ENCODE data around the gene ECM1. TPM values are rescaled to one million over a fixed set of nuclear protein-coding genes. Genes with fewer than 3 reads are reported as not detected.
A peak's percentile ranks its signal among the peaks of the same experiment; 100 is the strongest.

Gene ECM1
- total RNA-seq, 1 experiment from 2014 or later, result 10.3 TPM

- Histone ChIP-seq H3K4me1 (replicated peaks; ENCODE audit: insufficient read depth) (peaks cover 2% of the 10 kb centered on the region), H4K20me1 (ENCODE audit: insufficient read depth) (no peaks in the 10 kb centered on the region), H3K4me3 (no peak overlapping the region), H3K4me2 (no peak overlapping the region), H3K9me3 (ENCODE audit: insufficient read depth, low read depth) (no peaks in the 10 kb centered on the region), H3K36me3 (ENCODE audit: low read depth) (no peaks in the 10 kb centered on the region), H3K27me3 (ENCODE audit: insufficient read depth, low read depth) (no peaks in the 10 kb centered on the region), H3F3A (ENCODE audit: insufficient read depth, low read depth) (peaks cover under 1% of the 10 kb centered on the region), H3K9me2 (ENCODE audit: insufficient read depth) (no peaks in the 10 kb centered on the region), H2AFZ (no peak overlapping the region), H3K79me2 (ENCODE audit: low read depth) (no peaks in the 10 kb centered on the region), H3K27ac (no peak overlapping the region)
- TF ChIP-seq EZH2 (IDR thresholded peaks at IDR 0.05; ENCODE audit: low read depth) (no peak), CTCF (conservative IDR thresholded peaks at IDR 0.05) (no peak)
- ChIA-PET POLR2A (ENCODE audit: unreplicated experiment) (interaction anchor here (0.7 kb wide), 1 partner anchor 9 kb away, joined by 3 read pairs; no protein-coding TSS in a partner anchor), CTCF (no interaction called here)
- no TSS peak for BruUV-seq (replicated peaks)
- no peak for DNase-seq
- intact Hi-C loops (cut with micrococcal nuclease; ENCODE audit: unreplicated experiment), result loop anchor here (5.0 kb wide), 2 partner anchors 43 to 68 kb away; partner anchors contain the start of gene TARS2
Observed at GRCh38 chr1:150530491-150531159, 22.7 kb downstream of the ECM1 start.

GRCh38 chr1:150532860-150533259, 25.0 kb downstream of the ECM1 start:
- Histone ChIP-seq H4K20me1 (ENCODE audit: insufficient read depth) (no peaks in the 10 kb centered on the region), H3K36me3 (ENCODE audit: low read depth) (no peaks in the 10 kb centered on the region), H3K9me3 (ENCODE audit: insufficient read depth, low read depth) (no peaks in the 10 kb centered on the region), H3F3A (ENCODE audit: insufficient read depth, low read depth) (peaks cover 23% of the 10 kb centered on the region), H3K4me1 (replicated peaks; ENCODE audit: insufficient read depth) (peaks cover 24% of the 10 kb centered on the region), H3K27ac (no peak overlapping the region), H3K79me2 (ENCODE audit: low read depth) (no peaks in the 10 kb centered on the region), H2AFZ (no peak overlapping the region), H3K4me3 (no peak overlapping the region), H3K4me2 (no peak overlapping the region), H3K27me3 (ENCODE audit: insufficient read depth, low read depth) (no peaks in the 10 kb centered on the region), H3K9me2 (ENCODE audit: insufficient read depth) (no peaks in the 10 kb centered on the region)
- no peak for DNase-seq
- intact Hi-C loops (cut with micrococcal nuclease; ENCODE audit: unreplicated experiment), result loop anchor here (5.0 kb wide), 2 partner anchors 46 to 71 kb away; partner anchors contain the start of gene TARS2
- no TSS peak for BruUV-seq (replicated peaks)
- TF ChIP-seq EZH2 (IDR thresholded peaks at IDR 0.05; ENCODE audit: low read depth) (no peak), CTCF (conservative IDR thresholded peaks at IDR 0.05) (peak; percentile 32; the same call in 1 of the 2 replicates)
- POLR2A ChIA-PET (ENCODE audit: unreplicated experiment), result interaction anchor here (0.6 to 0.7 kb wide), 2 partner anchors 18 to 22 kb away, joined by 15 to 18 read pairs; no protein-coding TSS in a partner anchor
- CTCF ChIA-PET, result interaction anchor here (0.6 to 1.0 kb wide), 5 partner anchors 14 to 169 kb away, joined by 3 to 5 read pairs (median 4); partner anchors contain the start of gene RPRD2

GRCh38 chr1:150534002-150534401, 26.1 kb downstream of the ECM1 start:
- H3K4me2 ChIP-seq, result no peak overlapping the region
- H3F3A ChIP-seq (ENCODE audit: insufficient read depth, low read depth), result peaks cover 23% of the 10 kb centered on the region; the same call in 1 of the 2 replicates
- no peaks in the 10 kb centered on the region for H3K9me3 ChIP-seq (ENCODE audit: insufficient read depth, low read depth)
- POLR2A ChIA-PET (ENCODE audit: unreplicated experiment), result interaction anchor here (0.6 kb wide), 1 partner anchor 19 kb away, joined by 8 read pairs; the partner anchor contains the start of gene FALEC
- H3K4me1 ChIP-seq (replicated peaks; ENCODE audit: insufficient read depth), result peaks cover 33% of the 10 kb centered on the region
- CTCF ChIA-PET, result interaction anchor here (0.6 kb wide), 1 partner anchor 158 kb away, joined by 3 read pairs; no protein-coding TSS in a partner anchor
- TF ChIP-seq CTCF (conservative IDR thresholded peaks at IDR 0.05), result no peak
- no peak for TF ChIP-seq EZH2 (IDR thresholded peaks at IDR 0.05; ENCODE audit: low read depth)
- no TSS peak for BruUV-seq (replicated peaks)
- no peaks in the 10 kb centered on the region for H3K36me3 ChIP-seq (ENCODE audit: low read depth)
- no peaks in the 10 kb centered on the region for H3K27me3 ChIP-seq (ENCODE audit: insufficient read depth, low read depth)
- H2AFZ ChIP-seq, result no peak overlapping the region
- no peaks in the 10 kb centered on the region for H3K9me2 ChIP-seq (ENCODE audit: insufficient read depth)
- intact Hi-C loops (cut with micrococcal nuclease; ENCODE audit: unreplicated experiment), result loop anchor here (5.0 kb wide), 2 partner anchors 47 to 72 kb away; partner anchors contain the start of gene TARS2
- H3K4me3 ChIP-seq, result no peak overlapping the region
- no peaks in the 10 kb centered on the region for H3K79me2 ChIP-seq (ENCODE audit: low read depth)
- no peak overlapping the region for H3K27ac ChIP-seq
- no peaks in the 10 kb centered on the region for H4K20me1 ChIP-seq (ENCODE audit: insufficient read depth)
- no peak for DNase-seq
